HG03460 (cell line): Measurements from ENCODE around the gene ANXA2R.

Experiments used
- ATAC-seq: cut with Tn5 transposase; IDR thresholded peaks from one replicate; pipeline ENCODE4 v1.9.1; 2021; ENCODE audit not compliant: unreplicated experiment

Gene ANXA2R

DNA sequence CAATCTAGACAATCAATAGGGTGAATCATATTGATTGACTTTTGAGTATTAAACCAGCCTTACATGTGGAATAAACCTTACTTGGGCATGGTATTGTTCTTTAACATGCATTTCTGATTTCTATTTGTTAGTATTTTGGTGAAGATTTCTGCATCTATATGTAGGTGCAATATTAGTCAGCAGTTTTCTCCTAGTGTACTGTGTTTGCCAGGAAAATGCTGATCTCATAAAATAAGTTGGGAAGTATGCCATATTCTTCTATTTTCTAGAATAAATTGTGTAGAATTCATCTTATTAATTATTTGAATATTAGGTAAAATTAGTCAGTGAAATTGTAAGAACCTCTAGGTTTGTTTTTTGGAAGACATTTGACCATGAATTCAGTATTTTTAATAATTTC is 38.4 kb downstream of the ANXA2R start:
- ATAC-seq = no peak

DNA sequence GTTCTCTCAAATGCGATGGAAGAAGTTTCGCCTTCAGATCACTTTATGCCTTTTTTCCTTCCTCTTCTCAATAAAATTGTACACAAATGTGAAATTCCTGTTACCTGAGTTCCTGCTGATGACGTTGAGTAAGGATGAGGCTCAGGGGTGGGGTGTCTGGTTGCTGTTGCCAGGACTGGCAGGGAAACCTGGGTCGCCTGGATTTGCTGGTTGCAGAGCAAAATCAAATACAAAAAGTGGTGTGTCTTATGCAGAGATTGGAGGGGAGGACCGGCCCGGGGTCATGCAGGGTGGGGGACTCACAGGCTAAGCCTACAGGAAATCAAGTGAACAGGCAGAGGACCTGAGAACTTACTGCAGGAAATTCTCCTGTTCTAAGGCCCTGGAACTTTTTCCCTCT is 39.2 kb downstream of the ANXA2R start:
- no peak for ATAC-seq

DNA sequence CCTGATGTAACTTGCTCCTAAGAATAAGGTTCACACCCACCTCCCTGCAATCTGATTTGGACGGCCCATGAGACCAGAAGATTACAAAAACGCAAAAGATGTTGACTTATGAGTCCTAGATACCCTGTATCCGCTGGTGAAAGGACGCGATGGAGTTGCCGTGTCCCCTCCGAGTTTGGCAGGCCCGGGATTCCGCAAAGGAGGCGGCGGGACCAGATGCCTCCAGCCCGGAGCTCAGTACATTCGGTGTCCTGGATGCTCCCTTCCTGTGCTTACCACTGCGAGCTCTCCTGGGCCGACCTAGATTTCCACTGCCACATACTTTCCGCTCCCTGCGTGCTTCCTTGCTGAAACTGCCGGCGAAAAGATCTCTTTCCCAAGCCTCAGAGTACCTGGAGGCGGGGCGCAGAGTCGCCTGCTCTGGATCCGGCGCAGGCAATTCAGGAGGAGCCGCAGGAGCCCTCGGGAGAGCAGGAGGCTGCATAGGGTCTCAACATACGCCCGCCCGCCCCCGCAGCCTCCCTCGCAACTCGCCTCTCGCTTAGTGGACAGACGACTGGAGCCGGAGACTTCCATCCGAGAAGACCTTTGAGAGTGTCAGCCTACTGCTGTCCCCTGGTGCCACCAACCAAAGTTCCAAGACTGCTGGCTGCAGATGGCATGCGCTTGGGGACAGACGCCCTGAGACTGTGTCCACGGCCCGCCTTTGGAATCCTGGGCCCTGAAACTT is 39.8 kb downstream of the ANXA2R start:
- ATAC-seq = no peak

DNA sequence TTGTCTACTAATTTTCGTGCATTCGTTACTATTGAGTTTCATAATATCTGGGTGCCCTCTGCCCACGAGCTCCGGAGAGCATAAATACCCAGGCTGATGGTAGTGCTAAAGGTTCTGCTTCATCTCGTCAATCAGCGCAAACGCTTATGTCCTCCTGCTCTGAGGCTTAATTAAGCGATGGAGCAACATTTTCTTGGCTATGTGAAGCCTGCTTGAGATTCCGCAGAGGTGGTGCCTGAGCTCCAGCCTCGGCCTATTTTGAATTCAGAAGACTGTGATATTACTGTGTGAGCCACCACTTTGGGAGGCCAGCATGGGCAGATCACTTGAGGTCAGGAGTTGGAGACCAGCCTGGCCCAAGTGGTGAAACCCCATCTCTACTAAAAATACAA is 44.8 kb downstream of the ANXA2R start:
- no peak for ATAC-seq

DNA sequence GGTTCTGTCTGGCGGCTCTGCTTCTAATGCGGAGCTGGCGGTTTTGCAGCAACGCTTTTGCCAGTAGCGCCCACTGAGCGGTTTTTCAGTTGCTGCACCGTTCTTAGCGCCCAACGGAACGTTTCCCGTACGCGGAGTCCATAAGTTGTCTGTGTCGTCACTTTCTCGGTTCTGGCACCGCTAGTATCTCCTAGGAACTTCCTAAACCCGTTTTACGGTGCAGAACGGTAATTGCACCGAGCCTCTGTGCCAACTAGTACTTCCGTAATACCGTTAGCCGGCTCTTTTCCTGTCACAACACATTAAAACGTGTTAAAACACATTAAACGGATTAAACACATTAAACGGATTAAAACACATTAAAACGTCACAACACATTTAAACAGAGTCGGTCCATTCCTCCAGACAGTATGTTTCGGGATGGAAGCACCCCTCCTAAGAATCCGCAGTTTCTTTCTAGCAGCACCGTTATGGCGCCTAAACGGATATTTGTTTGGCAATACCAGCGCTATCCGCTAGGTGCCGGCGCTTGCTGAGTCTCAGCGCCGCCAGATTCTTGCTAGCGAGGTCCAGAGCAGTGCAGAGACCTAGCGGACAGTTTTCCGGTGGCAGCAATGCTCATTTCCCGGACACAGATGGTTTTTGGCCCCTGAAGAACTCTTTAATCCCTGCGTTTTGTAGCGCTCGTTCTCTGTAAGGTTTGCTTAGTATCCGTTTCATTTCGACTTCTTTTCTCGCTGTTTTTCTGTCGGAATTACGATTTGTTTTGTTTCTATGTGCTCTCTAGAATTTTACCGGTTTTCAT is 45.4 kb downstream of the ANXA2R start:
- peak; percentile 50 for ATAC-seq

DNA sequence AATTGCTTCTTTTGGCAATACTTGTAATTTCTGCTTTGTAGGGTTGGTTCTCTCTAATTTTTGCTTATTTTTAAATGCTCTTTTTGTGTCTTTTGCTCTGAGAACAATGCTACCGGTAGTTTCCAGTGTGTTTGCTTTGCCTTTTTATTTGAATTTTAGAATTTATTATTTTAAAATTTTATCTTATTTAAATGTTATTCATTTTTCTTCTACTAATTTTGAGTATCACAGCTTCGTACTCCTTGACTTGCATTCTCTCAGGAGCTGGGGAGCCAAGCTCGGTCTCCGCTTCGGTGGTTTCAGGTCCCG is 45.9 kb downstream of the ANXA2R start:
- ATAC-seq = no peak

DNA sequence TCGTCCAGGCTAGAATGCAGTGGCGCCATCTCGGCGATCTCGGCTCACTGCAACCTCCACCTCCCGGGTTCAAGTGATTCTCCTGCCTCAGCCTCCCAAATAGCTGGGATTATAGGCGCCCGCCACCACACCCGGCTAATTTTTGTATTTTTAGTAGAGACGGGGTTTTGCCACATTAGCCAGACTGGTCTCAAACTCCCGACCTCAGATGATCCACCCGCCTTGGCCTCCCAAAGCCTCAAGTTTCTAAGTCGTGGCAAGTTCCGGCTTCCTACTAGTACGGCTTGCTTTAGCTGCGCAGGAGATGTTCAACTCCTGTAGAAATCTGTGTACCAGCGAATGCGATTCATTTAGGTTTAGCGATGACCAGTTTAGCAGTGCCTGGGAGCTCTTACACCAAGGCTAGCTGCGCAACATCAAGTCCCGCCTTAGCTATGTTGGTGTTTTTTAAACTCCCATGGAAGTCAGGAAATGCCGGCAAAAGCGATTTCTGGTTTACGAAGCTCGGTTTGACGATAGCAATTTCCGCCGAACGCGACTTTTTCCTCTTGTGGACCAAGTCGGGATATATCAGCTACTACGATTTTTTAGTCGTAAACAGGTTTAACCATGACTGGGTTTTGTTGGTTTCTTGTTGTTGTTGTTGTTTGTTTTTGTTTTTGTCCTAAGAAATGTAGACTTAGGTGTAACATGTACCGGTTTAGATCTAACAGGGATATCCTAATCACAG is 46.4 kb downstream of the ANXA2R start:
- ATAC-seq = no peak

DNA sequence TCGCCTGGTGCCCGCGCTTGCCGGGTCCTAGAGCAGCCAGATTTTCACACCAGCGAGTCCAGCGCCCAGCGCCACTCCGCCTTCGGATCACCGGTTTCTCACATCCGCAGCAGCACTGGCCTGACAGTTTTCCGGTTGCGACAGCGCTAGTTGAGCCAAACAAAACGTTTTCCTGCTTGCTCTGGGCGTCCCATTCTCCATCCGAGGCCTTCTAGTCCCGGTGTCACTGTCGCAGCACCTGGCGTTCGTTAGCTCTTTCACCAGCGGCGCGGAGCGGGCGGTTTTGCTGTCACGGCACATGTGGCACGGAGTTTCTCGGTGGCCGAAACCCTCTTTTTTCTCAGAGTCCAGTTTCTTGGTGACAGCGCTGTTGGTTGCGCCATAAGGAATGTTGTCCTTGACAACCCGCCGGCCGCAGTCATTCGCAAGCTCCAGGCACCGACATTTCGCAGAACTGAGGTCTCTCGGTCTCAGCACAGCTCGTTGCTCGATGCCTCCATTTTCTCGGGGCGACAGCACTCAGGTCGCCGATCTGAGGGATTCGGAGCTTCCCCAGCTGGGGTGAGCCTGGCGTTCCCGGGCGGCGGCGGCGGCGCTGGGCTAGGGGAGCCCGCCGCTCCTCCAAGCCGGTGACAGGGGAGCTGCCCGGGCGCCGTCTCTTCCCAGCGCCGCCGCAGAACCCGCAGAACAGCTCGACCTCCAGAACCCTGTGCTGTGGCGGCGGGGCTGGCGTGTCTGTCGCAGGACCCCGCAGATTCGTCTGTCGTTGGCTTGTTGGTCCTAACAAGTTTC is 47.8 kb downstream of the ANXA2R start:
- ATAC-seq = peak; percentile 47

DNA sequence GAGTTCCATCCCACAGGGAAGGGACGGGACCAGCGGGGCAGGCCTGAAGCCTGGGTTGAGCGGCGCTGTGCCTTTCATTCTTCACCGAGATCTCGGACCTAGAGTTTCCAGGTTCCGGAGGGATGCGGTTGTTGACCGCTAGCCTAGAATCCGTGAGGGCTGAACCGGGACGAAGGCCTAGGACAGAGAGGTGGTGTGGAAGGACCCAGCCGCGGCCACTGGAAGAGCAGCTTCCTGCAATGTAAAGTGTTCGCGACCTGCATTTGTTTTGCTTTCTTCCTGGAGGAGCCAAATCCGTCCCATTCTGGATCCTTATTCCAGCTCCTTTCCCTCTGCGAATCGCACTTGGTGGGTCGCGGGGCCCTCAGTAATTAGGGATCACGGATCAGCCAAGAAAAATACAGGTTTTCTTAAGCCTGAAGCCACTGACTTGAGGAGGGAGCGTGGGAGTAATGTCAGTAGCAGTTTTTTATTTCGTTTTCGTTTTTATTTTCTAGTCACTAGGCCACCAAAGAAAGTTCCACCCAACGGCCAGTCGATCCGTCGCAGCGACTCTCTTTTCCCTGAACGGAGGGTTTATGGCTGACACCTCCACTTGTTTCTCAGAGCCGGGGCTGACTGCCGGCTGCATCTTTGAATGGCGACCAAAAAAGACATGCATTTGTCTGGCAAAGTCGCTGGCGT is 48.6 kb downstream of the ANXA2R start:
- ATAC-seq = peak; percentile 29

DNA sequence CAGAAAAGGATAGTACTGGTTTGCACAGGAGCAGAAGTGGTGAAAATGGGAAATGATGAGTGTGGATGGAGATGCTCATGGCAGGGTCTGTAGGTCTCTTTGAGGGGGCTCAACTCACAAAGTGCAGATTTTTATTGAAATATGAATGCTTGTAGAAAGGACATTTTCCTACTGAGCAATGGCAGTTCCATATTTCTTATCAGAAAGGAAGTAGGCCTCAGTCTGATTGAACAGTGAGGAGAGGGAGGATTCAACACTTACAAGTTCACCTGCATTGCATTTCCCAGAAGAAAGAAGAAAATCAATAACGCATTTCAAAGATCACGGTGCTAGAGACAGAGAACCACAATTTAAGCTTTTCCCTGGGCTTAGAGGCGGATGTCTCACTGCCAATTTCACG is 49.2 kb downstream of the ANXA2R start:
- ATAC-seq = no peak
